Gastroesophageal sphincter (tissue), 4 donors: Measurements from ENCODE around the gene UBC. TPM values are rescaled to one million over a fixed set of nuclear protein-coding genes. Genes with fewer than 3 reads are reported as not detected.

Experiments
- ATAC-seq: fragments of 150-250 bp; one replicate; pipeline ENCODE4 v1.9.1; 2016; ENCODE audit warnings: mild to moderate bottlenecking, moderate library complexity
- H3K27ac ChIP-seq, 4 donors: fragments of 200-600 bp; sonication (generic) in 3 of 4; 1 replicate in 3 of 4; 2 replicates in 1 of 4; pipeline ENCODE4 v1.5.1; 2016 to 2019
- H3K27me3 ChIP-seq: fragments of 200-600 bp; sonication (generic); one replicate; pipeline ENCODE4 v1.5.1; 2019
- H3K36me3 ChIP-seq, 2 donors: fragments of 200-600 bp; sonication (generic); one replicate each; pipeline ENCODE4 v1.5.1; 2019; ENCODE audit warnings: control low read depth in 1 of 2
- H3K4me1 ChIP-seq, 3 donors: fragments of 200-600 bp; sonication (generic); 1 replicate in 2 of 3; 2 replicates in 1 of 3; pipeline ENCODE4 v1.5.1; 2016 to 2019; ENCODE audit warnings: control low read depth in 2 of 3
- H3K4me3 ChIP-seq, 2 donors: fragments of 200-600 bp; sonication (generic); one replicate each; pipeline ENCODE4 v1.5.1; 2019; ENCODE audit warnings: mild to moderate bottlenecking in 1 of 2, moderate library complexity in 1 of 2
- H3K9me3 ChIP-seq, 3 donors: fragments of 200-600 bp; sonication (generic); one replicate each; pipeline ENCODE4 v1.5.1; 2017 to 2019; ENCODE audit warnings: control low read depth in 2 of 3
- EP300 ChIP-seq: sonication (generic); formaldehyde crosslinking; IDR thresholded peaks from one replicate; pipeline ENCODE4 v1.6.1; 2017; ENCODE audit warnings: antibody characterized with exemption, mild to moderate bottlenecking
- POLR2A ChIP-seq, 2 donors: fragments of 450-650 bp; IDR thresholded peaks; one replicate each; pipeline ENCODE4 v1.6.1; 2017; ENCODE audit warnings: antibody characterized with exemption in 2 of 2, mild to moderate bottlenecking in 2 of 2, moderate library complexity in 1 of 2
- POLR2AphosphoS5 ChIP-seq: sonication (generic); formaldehyde crosslinking; IDR thresholded peaks from one replicate; pipeline ENCODE4 v1.6.1; 2017; ENCODE audit warnings: antibody characterized with exemption
- WGBS, 2 donors: methylation state at CpG; one replicate each; pipeline ENCODE4 v1.1.5; 2018; ENCODE audit warnings: low coverage in 1 of 2; 5-methylcytosine and 5-hydroxymethylcytosine counted together
- total RNA-seq, 4 donors: library from RNA; depleted of rRNA; stranded (reverse); fragments of >200 nt; gene quantifications; one replicate each; pipeline ENCODE4 v1.1.0, GENCODE V29; 2016
- TF ChIP-seq, protein P1 (sequence below), 4 experiments: fragments of 200-600 bp in 2 of 4; fragments of 450-650 bp in 2 of 4; sonication (generic) in 1 of 4; IDR thresholded peaks; one replicate each; pipeline ENCODE4 v1.5.1; 2017 to 2019; ENCODE audit warnings: antibody characterized with exemption in 4 of 4, mild to moderate bottlenecking in 2 of 4, moderate library complexity in 2 of 4

Gene UBC
- total RNA-seq, 4 donors from 2014 or later: 1,376 to 1,776 (median 1,632) TPM

GRCh38 chr12:124874188-124874587 lies 40.3 kb downstream of the UBC start:
- WGBS, 2 donors: 83 to 86% methylated on average over 4 of the region's 4 CpGs
- Histone ChIP-seq H3K27me3 (no peaks in the 10 kb centered on the region), H3K4me1 (no peaks in the 10 kb centered on the region), H3K4me3 (no peak overlapping the region), H3K27ac (no peak overlapping the region), H3K9me3 (no peaks in the 10 kb centered on the region), H3K36me3 (no peaks in the 10 kb centered on the region)
- no peak for TF ChIP-seq EP300
- TF ChIP-seq POLR2AphosphoS5: no peak
- TF ChIP-seq POLR2A (IDR thresholded peaks at IDR 0.05): no peak
- TF ChIP-seq, protein P1, sequence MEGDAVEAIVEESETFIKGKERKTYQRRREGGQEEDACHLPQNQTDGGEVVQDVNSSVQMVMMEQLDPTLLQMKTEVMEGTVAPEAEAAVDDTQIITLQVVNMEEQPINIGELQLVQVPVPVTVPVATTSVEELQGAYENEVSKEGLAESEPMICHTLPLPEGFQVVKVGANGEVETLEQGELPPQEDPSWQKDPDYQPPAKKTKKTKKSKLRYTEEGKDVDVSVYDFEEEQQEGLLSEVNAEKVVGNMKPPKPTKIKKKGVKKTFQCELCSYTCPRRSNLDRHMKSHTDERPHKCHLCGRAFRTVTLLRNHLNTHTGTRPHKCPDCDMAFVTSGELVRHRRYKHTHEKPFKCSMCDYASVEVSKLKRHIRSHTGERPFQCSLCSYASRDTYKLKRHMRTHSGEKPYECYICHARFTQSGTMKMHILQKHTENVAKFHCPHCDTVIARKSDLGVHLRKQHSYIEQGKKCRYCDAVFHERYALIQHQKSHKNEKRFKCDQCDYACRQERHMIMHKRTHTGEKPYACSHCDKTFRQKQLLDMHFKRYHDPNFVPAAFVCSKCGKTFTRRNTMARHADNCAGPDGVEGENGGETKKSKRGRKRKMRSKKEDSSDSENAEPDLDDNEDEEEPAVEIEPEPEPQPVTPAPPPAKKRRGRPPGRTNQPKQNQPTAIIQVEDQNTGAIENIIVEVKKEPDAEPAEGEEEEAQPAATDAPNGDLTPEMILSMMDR (IDR thresholded peaks at IDR 0.05): no peak
- no peak for ATAC-seq

- no peak for ATAC-seq
- WGBS, 2 donors: 74% methylated on average over 9 of the region's 11 CpGs; no CpG with 5 or more reads in 1 of the 2 donors
Observed at GRCh38 chr12:124872068-124872719, 42.3 kb downstream of the UBC start.

DNA sequence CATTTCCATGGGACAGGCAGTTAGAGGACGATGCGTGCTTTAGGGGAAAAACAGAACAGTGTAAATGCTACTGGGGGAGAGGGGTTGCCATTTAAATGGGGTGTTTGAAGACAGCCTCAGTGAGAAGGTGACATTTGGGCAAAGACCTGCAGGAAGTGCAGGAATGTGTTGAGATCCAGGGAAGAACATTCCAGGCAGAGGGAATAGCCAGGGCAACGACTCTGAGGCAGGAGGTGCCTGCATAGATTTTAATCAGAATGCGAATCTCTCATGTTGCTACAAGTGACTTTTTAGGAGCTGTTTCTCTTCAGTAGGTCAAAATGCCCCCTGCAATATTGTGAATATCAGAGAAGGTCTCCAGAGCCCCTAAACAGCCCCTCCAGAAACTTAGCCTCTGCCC lies 43.2 kb downstream of the UBC start:
- no peak for TF ChIP-seq POLR2A (IDR thresholded peaks at IDR 0.05)
- no peak for TF ChIP-seq POLR2AphosphoS5
- no peak for TF ChIP-seq EP300
- TF ChIP-seq, protein P1 (IDR thresholded peaks at IDR 0.05): no peak
- no peaks in the 10 kb centered on the region for H3K9me3 ChIP-seq
- H3K36me3 ChIP-seq: no peaks in the 10 kb centered on the region
- no peaks in the 10 kb centered on the region for H3K27me3 ChIP-seq
- H3K4me3 ChIP-seq: no peak overlapping the region
- no peak for ATAC-seq
- WGBS, 2 donors: 89 to 95% methylated on average over 3 to 4 of the region's 4 CpGs
- H3K4me1 ChIP-seq: no peaks in the 10 kb centered on the region
- no peak overlapping the region for H3K27ac ChIP-seq

More at GRCh38 chr12:124872068-124872719, 42.3 kb downstream of the UBC start:
- Histone ChIP-seq H3K4me1 (no peaks in the 10 kb centered on the region), H3K27me3 (no peaks in the 10 kb centered on the region), H3K4me3 (no peak overlapping the region), H3K27ac (no peak overlapping the region), H3K36me3 (no peaks in the 10 kb centered on the region), H3K9me3 (no peaks in the 10 kb centered on the region)
- TF ChIP-seq POLR2AphosphoS5: no peak
- no peak for TF ChIP-seq POLR2A (IDR thresholded peaks at IDR 0.05)
- TF ChIP-seq, protein P1 (IDR thresholded peaks at IDR 0.05): no peak
- TF ChIP-seq EP300: no peak

DNA sequence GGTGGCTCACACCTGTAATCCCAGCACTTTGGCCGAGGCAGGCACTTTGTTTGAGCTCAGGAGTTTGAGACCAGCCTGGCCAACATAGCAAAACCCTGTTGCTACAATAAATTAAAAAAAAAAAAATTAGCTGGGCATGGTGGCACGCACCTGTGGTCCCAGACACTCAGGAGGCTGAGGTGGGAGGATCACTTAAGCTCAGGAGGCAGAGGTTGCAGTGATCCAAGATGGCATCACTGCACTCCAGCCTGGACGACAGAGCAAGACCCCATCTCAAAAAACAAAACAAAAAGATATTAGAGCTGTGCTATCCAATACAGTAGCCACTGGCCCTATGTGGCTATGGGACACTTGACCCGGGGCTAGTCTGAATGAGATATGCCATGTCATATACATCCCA lies 43.9 kb downstream of the UBC start:
- Histone ChIP-seq H3K9me3 (no peaks in the 10 kb centered on the region), H3K27me3 (no peaks in the 10 kb centered on the region), H3K36me3 (no peaks in the 10 kb centered on the region), H3K27ac (no peak overlapping the region), H3K4me1 (no peaks in the 10 kb centered on the region), H3K4me3 (no peak overlapping the region)
- ATAC-seq: no peak
- no peak for TF ChIP-seq POLR2AphosphoS5
- TF ChIP-seq EP300: no peak
- TF ChIP-seq, protein P1 (IDR thresholded peaks at IDR 0.05): no peak
- TF ChIP-seq POLR2A (IDR thresholded peaks at IDR 0.05): no peak
- WGBS, 2 donors: 89 to 98% methylated on average over 4 of the region's 4 CpGs

DNA sequence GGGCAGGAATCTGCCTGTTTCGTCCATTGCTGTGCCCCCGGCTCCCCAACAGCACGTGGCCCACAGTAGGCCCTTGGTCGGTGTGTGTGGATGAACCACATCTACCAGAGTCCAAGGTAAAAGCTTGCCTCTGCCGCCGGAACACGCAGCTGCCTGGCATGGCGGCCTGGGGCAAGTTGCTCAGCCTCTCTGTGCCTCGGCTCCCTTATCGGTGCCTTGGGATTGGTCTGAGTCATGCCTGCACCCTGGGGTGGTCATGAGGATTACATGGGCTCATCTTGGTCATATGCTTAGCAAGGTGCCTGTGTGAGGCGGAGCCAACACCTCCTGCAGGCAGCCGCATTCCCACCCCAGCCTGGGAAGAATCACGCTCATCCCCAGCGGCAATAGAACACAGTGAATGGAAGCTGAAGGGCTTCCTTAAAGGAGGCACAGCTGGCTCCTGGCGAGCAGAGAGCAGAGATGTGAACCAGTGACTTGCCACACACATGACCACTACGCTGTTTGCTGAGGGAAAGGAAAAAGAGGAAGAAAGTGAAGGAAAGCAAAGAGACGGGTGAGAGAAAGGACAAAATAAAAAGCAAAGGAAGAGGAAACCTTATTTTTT lies 45.3 kb downstream of the UBC start:
- Histone ChIP-seq H3K4me3 (peak overlapping the region in 1 of 2 donors; percentile 1), H3K9me3 (no peaks in the 10 kb centered on the region), H3K27me3 (no peaks in the 10 kb centered on the region), H3K4me1 (peaks cover 0 to 4% (median 2%) of the 10 kb centered on the region in 3 donors), H3K36me3 (no peaks in the 10 kb centered on the region), H3K27ac (peak overlapping the region in 3 of 4 donors; percentile 25 to 48 (median 41))
- 68 to 90% methylated on average over 3 to 9 of the region's 17 CpGs for WGBS, 2 donors
- peak in 1 of 2 donors; percentile 22 for TF ChIP-seq POLR2A (IDR thresholded peaks at IDR 0.05)
- TF ChIP-seq, protein P1 (IDR thresholded peaks at IDR 0.05): no peak
- peak; percentile 52 for ATAC-seq
